Tibial artery (tissue), 4 donors: ENCODE data around the gene COX20.

Experiments used
- DNase-seq, 2 donors: peaks; one replicate each; pipeline ENCODE4 v3.0.0-alpha.2; 2019
- H3K27ac ChIP-seq, 2 donors: fragments of 200-600 bp; sonication (generic) in 1 of 2; 1 replicate in 1 of 2; 2 replicates in 1 of 2; pipeline ENCODE4 v1.5.1; 2018 to 2019; ENCODE audit warnings: mild to moderate bottlenecking in 1 of 2
- H3K27me3 ChIP-seq, 2 donors: fragments of 200-600 bp; sonication (generic) in 1 of 2; one replicate each; pipeline versions ENCODE4 v1.5.1 to v1.6.0; 2016 to 2019
- H3K36me3 ChIP-seq, 3 donors: fragments of 200-600 bp; sonication (generic) in 2 of 3; one replicate each; pipeline ENCODE4 v1.5.1; 2016 to 2019; ENCODE audit warnings: mild to moderate bottlenecking in 2 of 3
- H3K4me1 ChIP-seq, 4 donors: fragments of 200-600 bp; sonication (generic) in 2 of 4; 1 replicate in 3 of 4; 2 replicates in 1 of 4; pipeline ENCODE4 v1.5.1; 2016 to 2019
- H3K4me3 ChIP-seq, 2 donors: fragments of 200-600 bp; sonication (generic) in 1 of 2; 1 replicate in 1 of 2; 2 replicates in 1 of 2; pipeline ENCODE4 v1.5.1; 2018 to 2019; ENCODE audit warnings: mild to moderate bottlenecking in 2 of 2
- H3K9me3 ChIP-seq, 3 donors: fragments of 200-600 bp; sonication (generic) in 1 of 3; one replicate each; pipeline ENCODE4 v1.5.1; 2016 to 2019
- intact Hi-C: fragments of 100-400 bp; cut with DNase I; formaldehyde crosslinking; loops from one replicate; pipeline ENCODE4 v1.15.0; 2023; ENCODE audit warnings: low total_unique reads
- TF ChIP-seq, protein P1 (sequence below), 2 experiments: fragments of 200-600 bp in 1 of 2; fragments of 450-650 bp in 1 of 2; IDR thresholded peaks; one replicate each; pipeline ENCODE4 v1.5.1; 2017 to 2019; ENCODE audit warnings: antibody characterized with exemption in 2 of 2, mild to moderate bottlenecking in 1 of 2, moderate library complexity in 1 of 2

COX20 gene

DNA sequence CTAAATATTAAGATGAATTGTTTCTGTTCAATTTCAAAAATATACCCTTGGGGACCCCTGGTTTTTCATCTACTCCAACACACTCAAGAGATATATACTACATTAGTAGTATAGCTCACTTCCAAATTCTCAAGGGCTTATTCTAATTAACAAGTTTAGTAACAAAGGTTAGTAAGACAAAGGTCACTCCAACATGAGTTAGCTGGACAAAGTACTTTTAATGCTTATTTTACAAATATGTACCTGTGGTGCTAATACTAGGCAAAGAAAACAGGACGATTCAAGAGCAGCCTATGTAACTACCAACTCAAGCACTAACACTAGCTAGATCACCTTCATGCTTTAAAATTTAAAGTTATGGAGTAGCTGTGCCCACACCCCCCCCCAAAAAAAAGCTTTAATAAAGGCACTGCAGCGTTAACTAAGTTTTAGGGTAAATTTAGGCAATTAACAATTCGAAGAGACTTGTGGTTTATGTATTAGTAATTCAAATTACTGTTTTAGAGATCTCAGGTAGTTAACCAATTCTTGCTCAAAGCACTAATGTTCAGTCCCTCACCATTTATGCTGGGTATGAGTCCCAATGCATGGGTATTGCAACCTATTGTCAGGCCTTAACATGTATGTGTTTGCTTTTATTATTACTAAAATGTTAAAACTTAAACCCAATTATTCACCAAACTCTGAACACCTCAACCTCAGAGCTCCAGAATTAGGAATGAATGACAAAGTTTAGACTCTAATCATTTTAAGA lies 14.8 kb downstream of the COX20 start:
- H3K9me3 ChIP-seq = no peaks in the 10 kb centered on the region
- peaks cover 70 to 96% (median 74%) of the 10 kb centered on the region in 3 donors for H3K36me3 ChIP-seq
- no peak for DNase-seq
- no peak overlapping the region for H3K27ac ChIP-seq
- TF ChIP-seq, protein P1, sequence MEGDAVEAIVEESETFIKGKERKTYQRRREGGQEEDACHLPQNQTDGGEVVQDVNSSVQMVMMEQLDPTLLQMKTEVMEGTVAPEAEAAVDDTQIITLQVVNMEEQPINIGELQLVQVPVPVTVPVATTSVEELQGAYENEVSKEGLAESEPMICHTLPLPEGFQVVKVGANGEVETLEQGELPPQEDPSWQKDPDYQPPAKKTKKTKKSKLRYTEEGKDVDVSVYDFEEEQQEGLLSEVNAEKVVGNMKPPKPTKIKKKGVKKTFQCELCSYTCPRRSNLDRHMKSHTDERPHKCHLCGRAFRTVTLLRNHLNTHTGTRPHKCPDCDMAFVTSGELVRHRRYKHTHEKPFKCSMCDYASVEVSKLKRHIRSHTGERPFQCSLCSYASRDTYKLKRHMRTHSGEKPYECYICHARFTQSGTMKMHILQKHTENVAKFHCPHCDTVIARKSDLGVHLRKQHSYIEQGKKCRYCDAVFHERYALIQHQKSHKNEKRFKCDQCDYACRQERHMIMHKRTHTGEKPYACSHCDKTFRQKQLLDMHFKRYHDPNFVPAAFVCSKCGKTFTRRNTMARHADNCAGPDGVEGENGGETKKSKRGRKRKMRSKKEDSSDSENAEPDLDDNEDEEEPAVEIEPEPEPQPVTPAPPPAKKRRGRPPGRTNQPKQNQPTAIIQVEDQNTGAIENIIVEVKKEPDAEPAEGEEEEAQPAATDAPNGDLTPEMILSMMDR (IDR thresholded peaks at IDR 0.05) = no peak
- H3K27me3 ChIP-seq = no peaks in the 10 kb centered on the region
- H3K4me3 ChIP-seq = no peak overlapping the region
- peaks cover 0 to 28% (median 2%) of the 10 kb centered on the region in 4 donors for H3K4me1 ChIP-seq
- intact Hi-C loops = no loop called here

DNA sequence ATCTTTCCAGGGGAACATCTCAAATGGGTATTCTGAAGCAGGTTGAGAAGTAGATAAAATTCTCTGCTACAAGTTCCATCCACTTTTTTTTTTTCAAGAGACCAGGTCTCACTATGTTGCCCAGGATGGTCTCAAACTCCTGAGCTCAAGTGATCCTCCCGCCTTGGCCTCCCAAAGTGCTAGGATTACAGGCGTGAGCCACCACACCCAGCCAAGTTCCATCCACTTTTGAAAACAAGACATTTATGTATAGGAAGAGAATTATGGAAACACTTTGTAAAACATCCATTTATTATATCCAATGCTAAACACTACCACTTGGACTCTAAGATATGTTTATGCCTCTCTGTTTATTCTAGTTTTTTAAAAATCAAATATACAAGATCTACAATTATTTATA lies 15.4 kb downstream of the COX20 start:
- H3K9me3 ChIP-seq = no peaks in the 10 kb centered on the region
- intact Hi-C loops = no loop called here
- H3K4me1 ChIP-seq = peaks cover 0 to 34% (median 5%) of the 10 kb centered on the region in 4 donors
- H3K27me3 ChIP-seq = no peaks in the 10 kb centered on the region
- H3K27ac ChIP-seq = no peak overlapping the region
- DNase-seq = no peak
- H3K4me3 ChIP-seq = no peak overlapping the region
- TF ChIP-seq, protein P1 (IDR thresholded peaks at IDR 0.05) = no peak
- peaks cover 70 to 96% (median 75%) of the 10 kb centered on the region in 3 donors for H3K36me3 ChIP-seq

DNA sequence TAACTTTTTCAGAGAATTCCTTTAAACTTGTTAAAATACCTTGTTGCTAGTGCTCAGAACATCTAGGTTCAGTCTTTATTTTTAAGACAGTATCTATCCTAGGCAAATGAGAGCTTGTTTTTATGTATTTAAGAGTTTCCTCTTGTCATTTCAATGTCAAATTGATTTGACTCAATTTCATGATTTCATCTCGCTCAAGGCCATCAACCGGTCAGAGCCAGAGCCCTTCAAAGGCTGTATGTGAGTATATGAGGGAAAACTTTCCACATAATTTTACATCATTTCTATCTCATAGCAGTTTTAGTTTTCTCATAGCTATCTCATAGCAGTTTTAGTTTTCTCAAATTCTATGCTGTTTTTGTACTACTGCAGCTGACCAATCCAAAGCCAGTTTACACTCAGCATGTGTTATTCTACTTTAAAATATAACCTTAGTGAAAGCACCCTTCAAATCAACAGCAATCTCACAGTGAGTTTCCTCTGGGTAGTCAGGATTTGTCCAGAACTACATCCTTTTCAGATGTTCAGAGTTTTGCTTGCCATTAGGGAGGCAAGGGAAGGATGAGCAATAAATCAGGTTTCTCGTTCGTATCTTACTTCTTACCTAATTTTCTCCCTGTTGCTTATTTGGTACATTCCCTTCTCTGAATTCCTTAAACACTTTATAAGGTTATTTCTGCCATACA lies 16.2 kb downstream of the COX20 start:
- Histone ChIP-seq H3K27me3 (no peaks in the 10 kb centered on the region), H3K9me3 (no peaks in the 10 kb centered on the region), H3K27ac (no peak overlapping the region), H3K36me3 (peaks cover 70 to 96% (median 75%) of the 10 kb centered on the region in 3 donors), H3K4me1 (peaks cover 0 to 39% (median 8%) of the 10 kb centered on the region in 4 donors), H3K4me3 (no peak overlapping the region)
- TF ChIP-seq, protein P1 (IDR thresholded peaks at IDR 0.05) = no peak
- intact Hi-C loops = no loop called here
- no peak for DNase-seq

DNA sequence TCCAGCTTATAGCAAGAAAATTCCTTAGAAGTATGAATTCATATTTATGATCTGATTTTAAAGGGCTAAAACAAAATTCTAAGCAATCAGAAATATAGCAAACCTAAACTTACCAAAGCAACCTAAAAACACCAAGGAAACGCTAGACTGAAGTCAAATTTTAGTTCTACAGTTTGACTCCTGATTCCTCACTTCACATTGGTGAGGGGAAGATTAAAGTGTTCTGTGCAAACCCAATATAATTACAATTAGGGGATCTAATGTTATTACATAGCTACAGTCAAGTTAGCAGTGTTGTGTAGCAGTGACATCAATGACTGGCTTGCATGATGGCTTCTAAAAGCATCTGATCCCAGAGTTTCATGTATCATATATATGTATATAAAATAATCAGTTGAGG lies 17.2 kb downstream of the COX20 start:
- no peak overlapping the region for H3K27ac ChIP-seq
- H3K4me1 ChIP-seq = peaks cover 0 to 46% (median 14%) of the 10 kb centered on the region in 4 donors
- intact Hi-C loops = no loop called here
- no peaks in the 10 kb centered on the region for H3K9me3 ChIP-seq
- H3K36me3 ChIP-seq = peaks cover 70 to 97% (median 77%) of the 10 kb centered on the region in 3 donors
- no peak overlapping the region for H3K4me3 ChIP-seq
- DNase-seq = no peak
- TF ChIP-seq, protein P1 (IDR thresholded peaks at IDR 0.05) = no peak
- no peaks in the 10 kb centered on the region for H3K27me3 ChIP-seq

DNA sequence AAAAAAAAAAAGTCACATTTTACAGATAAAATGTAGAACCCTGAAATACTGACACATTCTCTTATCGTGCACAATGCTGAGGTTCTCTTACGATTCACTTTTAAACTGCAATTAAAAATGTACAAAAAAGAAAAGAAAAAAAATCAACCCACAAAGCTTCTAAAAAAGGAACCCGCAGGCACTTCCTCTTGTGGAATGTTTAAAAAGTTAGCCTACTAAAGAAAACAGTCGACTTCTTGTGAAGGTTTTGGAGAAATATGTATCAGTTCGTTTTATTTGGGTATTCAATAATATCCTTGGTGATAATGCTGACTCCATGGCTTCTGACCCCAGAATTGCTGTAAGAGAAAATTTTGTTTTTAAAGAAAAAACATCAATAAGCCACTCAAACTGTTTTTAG lies 18.7 kb downstream of the COX20 start:
- TF ChIP-seq, protein P1 (IDR thresholded peaks at IDR 0.05) = no peak
- Histone ChIP-seq H3K36me3 (peaks cover 73 to 95% (median 86%) of the 10 kb centered on the region in 3 donors), H3K4me1 (peaks cover 0 to 59% (median 22%) of the 10 kb centered on the region in 4 donors), H3K27ac (no peak overlapping the region), H3K27me3 (no peaks in the 10 kb centered on the region), H3K9me3 (no peaks in the 10 kb centered on the region), H3K4me3 (no peak overlapping the region)
- DNase-seq = no peak
- intact Hi-C loops = no loop called here
